Head of caudate nucleus (tissue), 42 donors: Measurements from ENCODE around the gene SFMBT2.
A peak's percentile ranks its signal among the peaks of the same experiment; 100 is the strongest.
"Not testable (repeated sequence)": the region's sequence is repeated elsewhere in the genome, so short reads cannot be mapped to it uniquely, and the experiment has no call there.

Experiments
- DNase-seq, 42 donors: peaks; one replicate each; pipeline versions ENCODE4 v3.0.0 to v3.0.0-alpha.2; 2020 to 2021; ENCODE audit warnings: mixed read lengths in 7 of 42
- intact Hi-C: fragments of 100-400 bp; cut with DNase I; formaldehyde crosslinking; loops from one replicate; pipeline ENCODE4 v1.15.0; 2022

Gene SFMBT2

GRCh38 chr10:7312488-7312857 is 98.4 kb downstream of the SFMBT2 start:
- intact Hi-C loops, result no loop called here
- no peak for DNase-seq

DNA sequence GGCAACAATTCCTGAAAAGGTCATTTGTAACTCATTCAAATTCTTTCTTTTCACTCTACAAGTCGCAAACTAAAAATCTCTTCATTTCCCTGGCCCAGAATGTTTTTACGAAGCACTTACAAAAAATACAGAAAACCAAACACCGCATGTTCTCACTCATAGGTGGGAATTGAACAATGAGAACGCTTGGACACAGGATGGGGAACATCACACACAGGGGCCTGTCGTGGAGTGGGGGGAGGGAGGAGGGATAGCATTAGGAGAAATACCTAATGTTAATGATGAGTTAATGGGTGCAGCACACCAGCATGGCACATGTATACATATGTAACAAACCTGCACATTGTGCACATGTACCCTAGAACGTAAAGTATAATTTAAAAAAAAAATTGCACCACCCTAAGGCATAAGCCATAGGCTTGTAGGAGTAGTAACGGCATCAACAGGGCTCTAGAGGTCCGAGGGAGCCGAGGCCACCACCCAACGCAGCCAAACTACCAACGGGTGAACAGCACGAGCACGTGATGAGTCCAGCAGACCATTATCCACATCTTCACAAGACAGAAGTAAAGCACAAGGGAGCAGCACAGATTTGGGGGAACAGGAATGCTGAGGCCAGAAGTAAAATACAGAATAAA is 98.9 kb downstream of the SFMBT2 start:
- intact Hi-C loops, DNase-seq: not testable (repeated sequence)

DNA sequence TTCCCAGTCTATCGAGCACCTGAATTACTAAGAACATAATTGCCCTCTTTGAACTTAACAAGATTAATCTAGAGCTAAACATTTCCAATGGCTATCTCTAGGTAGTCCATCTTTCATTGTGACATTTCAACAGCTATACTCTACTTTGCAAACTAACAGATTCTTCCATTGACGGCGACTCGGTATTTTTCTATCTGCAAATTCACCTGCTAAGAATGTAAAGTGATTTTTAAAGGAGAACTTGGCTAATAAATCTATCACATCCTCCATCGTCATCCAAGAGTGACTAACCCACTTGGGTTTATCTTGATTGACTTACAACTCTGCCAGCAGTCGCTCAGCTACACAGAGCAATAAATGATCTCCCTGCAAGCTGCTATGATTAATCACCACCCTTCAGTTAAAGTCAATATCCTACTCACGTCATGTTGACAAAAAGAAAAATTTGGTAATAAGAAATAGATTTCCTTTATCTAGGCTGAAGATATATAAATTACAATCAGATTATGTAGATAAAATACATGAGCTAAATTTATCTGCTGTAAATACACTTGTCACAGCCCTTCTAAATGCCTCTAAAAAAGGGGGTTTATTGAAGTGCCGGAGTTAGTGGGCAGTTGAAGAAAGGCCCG is 99.5 kb downstream of the SFMBT2 start:
- intact Hi-C loops, result no loop called here

GRCh38 chr10:7310076-7310475 is 100.8 kb downstream of the SFMBT2 start:
- DNase-seq, result no peak
- intact Hi-C loops, result no loop called here

More for the DNA sequence above, 99.5 kb downstream of the SFMBT2 start:
- DNase-seq, result peak in 3 of 42 donors; percentile 22 to 54 (median 43)

- intact Hi-C loops, result no loop called here
- no peak for DNase-seq
Observed at GRCh38 chr10:7308826-7309225, 102.0 kb downstream of the SFMBT2 start.

DNA sequence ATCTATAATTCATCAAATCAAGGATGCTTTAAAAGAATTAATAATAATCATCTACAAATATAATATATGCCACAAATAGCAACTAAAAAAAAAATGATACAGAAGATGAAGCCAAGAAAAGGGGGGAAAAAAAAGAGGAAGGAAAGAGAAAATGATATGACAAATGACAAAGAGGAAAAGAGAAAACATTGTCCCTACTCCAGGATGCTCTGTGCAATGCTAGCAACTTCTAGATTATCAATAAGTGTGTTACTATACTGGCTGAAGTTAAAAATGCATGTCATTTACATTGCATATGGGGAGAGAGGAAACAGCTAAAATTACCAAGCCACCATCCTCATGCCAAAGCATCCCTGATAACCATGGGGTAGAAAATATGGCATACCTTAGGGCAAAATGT is 104.2 kb downstream of the SFMBT2 start:
- no peak for DNase-seq
- intact Hi-C loops, result no loop called here

GRCh38 chr10:7306147-7306546 is 104.7 kb downstream of the SFMBT2 start:
- peak in 23 of 42 donors; percentile 20 to 64 (median 29) for DNase-seq
- intact Hi-C loops, result no loop called here

DNA sequence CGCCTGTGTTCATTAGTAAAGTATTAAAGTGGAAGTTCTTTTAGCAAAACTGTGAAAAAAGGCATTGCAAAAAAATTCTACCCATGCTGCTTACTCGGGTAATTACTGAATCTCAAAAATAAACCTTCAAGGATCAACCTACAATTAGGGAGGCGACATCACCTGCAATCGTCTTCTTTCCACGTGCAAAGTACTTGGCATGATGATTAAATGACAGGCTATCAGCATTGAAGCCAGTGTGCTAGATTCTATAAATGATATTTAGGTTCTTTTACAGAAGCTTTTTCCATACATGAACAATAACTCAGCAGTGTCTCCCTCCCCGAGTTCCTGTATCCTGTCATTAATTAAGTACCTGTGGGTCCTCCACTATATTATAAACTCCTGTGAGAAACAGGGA is 105.8 kb downstream of the SFMBT2 start:
- intact Hi-C loops, result no loop called here
- no peak for DNase-seq

GRCh38 chr10:7304110-7304509 is 106.7 kb downstream of the SFMBT2 start:
- intact Hi-C loops, result no loop called here

GRCh38 chr10:7302930-7303557 is 107.8 kb downstream of the SFMBT2 start:
- DNase-seq, result no peak
- intact Hi-C loops, result no loop called here

More at GRCh38 chr10:7304110-7304509, 106.7 kb downstream of the SFMBT2 start:
- no peak for DNase-seq

GRCh38 chr10:7302392-7302906 is 108.4 kb downstream of the SFMBT2 start:
- intact Hi-C loops, result no loop called here
- DNase-seq, result no peak

- DNase-seq, result peak in 2 of 42 donors; percentile 14 to 44
- intact Hi-C loops, result no loop called here
Observed at GRCh38 chr10:7301006-7301778, 109.6 kb downstream of the SFMBT2 start.

DNA sequence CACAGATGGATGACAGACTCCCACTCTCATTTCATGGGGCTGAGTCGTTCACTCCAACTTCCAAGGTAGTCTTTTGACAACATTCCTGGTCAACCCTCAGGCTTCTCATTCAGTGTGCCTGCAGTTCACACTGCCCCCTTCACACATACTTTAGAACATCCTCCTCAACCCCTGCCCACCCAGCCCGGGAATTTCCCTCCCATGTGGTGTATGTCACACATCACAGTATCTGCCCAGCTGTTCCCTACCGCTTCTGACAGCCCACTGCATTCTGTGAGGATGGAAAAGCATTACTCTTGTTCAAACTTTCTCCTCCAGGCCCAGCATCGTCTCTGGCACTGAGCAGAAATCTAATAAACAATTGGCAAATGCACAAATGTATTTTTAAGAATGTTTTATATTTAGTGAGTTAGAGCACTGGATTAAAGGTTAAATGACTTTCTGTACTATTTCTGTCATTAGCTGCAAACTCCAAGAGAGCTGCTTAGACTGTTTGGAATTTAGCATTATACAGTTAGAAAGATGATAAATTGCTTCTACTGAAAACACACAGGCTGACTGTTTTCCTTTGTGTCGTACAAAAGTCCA is 110.4 kb downstream of the SFMBT2 start:
- intact Hi-C loops, result no loop called here
- DNase-seq, result no peak

DNA sequence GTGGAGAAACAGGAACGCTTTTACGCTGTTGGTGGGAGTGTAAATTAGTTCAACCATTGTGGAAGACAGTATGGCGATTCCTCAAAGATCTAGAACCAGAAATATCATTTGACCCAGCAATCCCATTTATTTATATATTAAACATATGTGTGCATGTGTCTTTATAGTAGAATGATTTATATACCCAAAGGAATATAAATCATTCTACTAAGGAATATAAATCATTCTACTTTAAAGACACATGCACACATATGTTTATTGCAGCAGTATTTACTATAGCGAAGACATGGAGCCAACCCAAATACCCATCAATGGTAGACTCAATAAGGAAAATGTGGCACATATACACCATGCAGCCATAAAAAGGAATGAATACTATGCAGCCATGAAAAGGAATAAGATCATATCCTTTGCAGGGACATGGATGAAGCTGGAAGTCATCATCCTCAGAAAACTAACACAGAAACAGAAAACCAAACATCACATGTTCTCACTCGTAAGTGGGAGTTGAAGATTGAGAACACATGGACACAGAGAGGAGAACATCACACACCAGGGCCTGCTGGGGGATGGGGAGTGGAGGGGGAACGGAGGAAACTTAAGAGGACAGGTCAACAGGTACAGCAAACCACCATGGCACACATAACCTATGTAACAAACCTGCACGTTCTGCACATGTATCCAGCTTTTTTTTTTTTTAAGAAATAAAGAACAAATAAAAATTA is 111.1 kb downstream of the SFMBT2 start:
- intact Hi-C loops, DNase-seq: not testable (repeated sequence)

GRCh38 chr10:7298495-7298894 is 112.3 kb downstream of the SFMBT2 start:
- intact Hi-C loops, result no loop called here
- no peak for DNase-seq

GRCh38 chr10:7297094-7297493 is 113.7 kb downstream of the SFMBT2 start:
- no peak for DNase-seq
- intact Hi-C loops, result no loop called here

- DNase-seq, result no peak
- intact Hi-C loops, result no loop called here
Observed at GRCh38 chr10:7296648-7297047, 114.2 kb downstream of the SFMBT2 start.

DNA sequence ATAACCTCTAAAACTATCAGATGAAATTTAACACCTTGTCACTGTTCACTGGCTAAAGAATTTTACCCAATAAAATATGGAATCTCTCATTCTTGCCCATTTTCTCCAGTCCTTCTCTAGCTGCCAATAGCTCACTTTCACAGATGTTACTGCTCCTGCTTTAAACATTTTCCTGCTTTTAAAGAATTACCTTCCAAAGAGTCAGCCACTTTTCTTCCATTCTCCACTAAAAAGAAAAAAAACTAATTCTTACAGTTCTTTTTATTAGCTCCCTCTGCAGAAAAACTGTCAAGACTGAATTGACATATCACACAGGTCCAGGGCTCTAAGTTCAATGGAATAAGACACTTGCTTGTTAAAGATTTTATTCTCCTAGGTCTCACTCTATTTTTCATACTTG is 114.8 kb downstream of the SFMBT2 start:
- intact Hi-C loops, result no loop called here
- no peak for DNase-seq
